GM12878 (cell line): ENCODE measurements around the gene HNRNPA1. TPM values are rescaled to one million over a fixed set of nuclear protein-coding genes. Genes with fewer than 3 reads are reported as not detected.

Experiments used
- ATF3 ChIP-seq: IDR thresholded peaks from 2 replicates; pipeline ENCODE4 v1.6.1; 2011; ENCODE audit warnings: low read depth, mild to moderate bottlenecking, low read length, moderate library complexity, borderline replicate concordance; ENCODE audit errors: extremely low read depth
- CHD1 ChIP-seq: IDR thresholded peaks from 2 replicates; pipeline ENCODE4 v1.6.1; 2012; ENCODE audit warnings: low read depth, low read length, improper control_type of control experiment
- ETV6 ChIP-seq, 2 experiments: fragments of 450-650 bp in 1 of 2; IDR thresholded peaks in 1 of 2; conservative IDR thresholded peaks in 1 of 2; 2 replicates each; pipeline ENCODE4 v1.6.1; 2014; ENCODE audit warnings: antibody characterized with exemption in 1 of 2, borderline replicate concordance in 1 of 2, low read depth in 1 of 2, mild to moderate bottlenecking in 1 of 2, moderate library complexity in 1 of 2
- FOXK2 ChIP-seq: fragments of 450-650 bp; IDR thresholded peaks from 2 replicates; pipeline ENCODE4 v1.6.1; 2017; ENCODE audit warnings: mild to moderate bottlenecking, moderate library complexity
- KAT2A ChIP-seq: conservative IDR thresholded peaks from 2 replicates; pipeline ENCODE4 v1.6.1; 2011; ENCODE audit warnings: low read depth, low read length; ENCODE audit not compliant: control insufficient read depth
- LARP7 ChIP-seq: fragments of 450-650 bp; IDR thresholded peaks from 2 replicates; pipeline ENCODE4 v1.6.1; 2017; ENCODE audit warnings: mild to moderate bottlenecking
- NRF1 ChIP-seq: conservative IDR thresholded peaks from 2 replicates; pipeline ENCODE4 v1.6.1; 2011; ENCODE audit warnings: mild to moderate bottlenecking, low read depth, low read length, improper control_type of control experiment
- PML ChIP-seq: IDR thresholded peaks from 2 replicates; pipeline ENCODE4 v1.6.1; 2012; ENCODE audit warnings: low read length, inconsistent platforms
- POLR2A ChIP-seq: IDR thresholded peaks from 2 replicates; pipeline ENCODE4 v1.6.1; 2011; ENCODE audit warnings: low read depth, mild to moderate bottlenecking, low read length
- RFX5 ChIP-seq: IDR thresholded peaks from 2 replicates; pipeline ENCODE4 v1.6.1; 2011; ENCODE audit warnings: low read depth, low read length, improper control_type of control experiment
- RUNX3 ChIP-seq: IDR thresholded peaks from 2 replicates; pipeline ENCODE4 v1.6.1; 2012; ENCODE audit warnings: low read length, inconsistent platforms
- SREBF2 ChIP-seq: IDR thresholded peaks from 2 replicates; pipeline ENCODE4 v1.6.1; 2012; ENCODE audit warnings: mild to moderate bottlenecking, low read length
- ZBED1 ChIP-seq: IDR thresholded peaks from 2 replicates; pipeline ENCODE4 v1.6.1; 2016; ENCODE audit warnings: borderline replicate concordance
- ZNF217 ChIP-seq: fragments of 450-650 bp; IDR thresholded peaks from 2 replicates; pipeline ENCODE4 v1.6.1; 2017; ENCODE audit warnings: antibody characterized with exemption, mild to moderate bottlenecking
- polyA plus RNA-seq, 11 experiments: library from polyadenylated mRNA; depleted of rRNA in 4 of 11; unstranded in 6 of 11; stranded (reverse) in 5 of 11; fragments of >200 nt; fragmentation: Nextera tagmentation in 4 of 11; fragmentation: Illumina TruSeq in 1 of 11; extraction: Ambion mirVana in 4 of 11; extraction: Trizol in 1 of 11; gene quantifications; 1 replicate in 1 of 11; 2 replicates in 10 of 11; pipeline versions ENCODE4 v1.2.1 to v1.2.3, GENCODE V29; 2011 to 2016; ENCODE audit warnings: inconsistent platforms in 2 of 11, missing spikeins in 2 of 11, low read depth in 1 of 11
- total RNA-seq, 4 experiments: library from RNA; depleted of rRNA in 3 of 4; stranded (reverse); fragments of >200 nt in 3 of 4; fragmentation: Illumina TruSeq in 1 of 4; extraction: Trizol in 1 of 4; gene quantifications; 2 replicates each; pipeline versions ENCODE4 v1.2.1 to v1.2.3, GENCODE V29; 2013 to 2021
- TF ChIP-seq, protein P1 (sequence below): fragments of 450-650 bp; formaldehyde crosslinking; IDR thresholded peaks from 2 replicates; pipeline ENCODE4 v1.5.0; 2022; ENCODE audit warnings: mild to moderate bottlenecking, missing genetic modification characterization
- TF ChIP-seq, protein P2 (sequence below): fragments of 450-650 bp; IDR thresholded peaks from 2 replicates; pipeline ENCODE4 v1.6.1; 2018; ENCODE audit warnings: mild to moderate bottlenecking, low read depth, moderate library complexity; ENCODE audit not compliant: partially characterized antibody
- TF ChIP-seq, protein P3 (sequence below): fragments of 450-650 bp; conservative IDR thresholded peaks from 2 replicates; pipeline ENCODE4 v1.6.1; 2017; ENCODE audit warnings: mild to moderate bottlenecking, moderate library complexity
- TF ChIP-seq, protein P4 (sequence below): fragments of 450-650 bp; formaldehyde crosslinking; IDR thresholded peaks from 2 replicates; pipeline ENCODE4 v1.4.0; 2022; ENCODE audit warnings: mild to moderate bottlenecking, moderate library complexity

HNRNPA1 gene
- total and polyA plus RNA-seq, 10 of the 15 experiments (the other 5 are each of a cell fraction or from before 2014, with no cell fraction given) = 630 to 2,342 (median 1,407) TPM

DNA sequence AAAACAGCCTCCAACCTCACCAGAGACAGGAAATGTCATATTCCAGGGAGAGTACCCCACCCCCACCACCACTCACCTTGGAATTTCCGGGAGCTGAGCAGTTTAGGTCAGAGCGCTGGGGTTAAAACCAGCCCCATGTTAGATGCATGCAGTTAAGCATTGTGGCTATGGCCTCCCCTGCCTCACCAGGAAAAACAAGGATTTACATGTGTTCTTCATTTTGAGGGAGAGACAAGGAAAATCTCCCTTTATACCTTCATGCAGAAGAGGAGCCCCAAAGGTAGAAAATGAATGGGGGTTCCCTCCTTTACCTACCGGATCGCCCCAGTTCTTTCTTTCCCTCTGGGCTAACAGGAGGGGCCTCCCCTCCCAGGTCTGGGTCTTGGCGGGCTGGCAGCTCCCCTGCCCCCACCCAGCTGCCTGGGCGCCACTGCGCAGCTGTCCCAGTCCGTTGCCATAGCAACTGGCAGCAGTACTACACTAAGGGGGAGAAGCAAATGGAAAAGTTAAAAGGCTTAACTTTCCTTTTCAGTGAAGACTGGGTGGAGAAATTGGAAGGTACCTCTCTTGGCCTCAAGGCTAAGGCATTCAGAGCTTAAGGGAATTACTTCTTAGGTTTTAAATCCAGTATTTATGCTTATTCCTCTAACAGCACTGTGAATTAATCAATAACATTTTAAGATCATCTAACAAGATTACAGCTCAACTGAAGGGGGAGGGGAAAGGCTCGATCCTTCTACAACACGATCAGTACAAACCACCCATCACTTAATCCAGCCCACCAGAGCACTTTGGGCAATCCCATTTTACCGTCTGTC is 21.1 kb upstream of the HNRNPA1 start (continued):
- TF ChIP-seq, protein P1, sequence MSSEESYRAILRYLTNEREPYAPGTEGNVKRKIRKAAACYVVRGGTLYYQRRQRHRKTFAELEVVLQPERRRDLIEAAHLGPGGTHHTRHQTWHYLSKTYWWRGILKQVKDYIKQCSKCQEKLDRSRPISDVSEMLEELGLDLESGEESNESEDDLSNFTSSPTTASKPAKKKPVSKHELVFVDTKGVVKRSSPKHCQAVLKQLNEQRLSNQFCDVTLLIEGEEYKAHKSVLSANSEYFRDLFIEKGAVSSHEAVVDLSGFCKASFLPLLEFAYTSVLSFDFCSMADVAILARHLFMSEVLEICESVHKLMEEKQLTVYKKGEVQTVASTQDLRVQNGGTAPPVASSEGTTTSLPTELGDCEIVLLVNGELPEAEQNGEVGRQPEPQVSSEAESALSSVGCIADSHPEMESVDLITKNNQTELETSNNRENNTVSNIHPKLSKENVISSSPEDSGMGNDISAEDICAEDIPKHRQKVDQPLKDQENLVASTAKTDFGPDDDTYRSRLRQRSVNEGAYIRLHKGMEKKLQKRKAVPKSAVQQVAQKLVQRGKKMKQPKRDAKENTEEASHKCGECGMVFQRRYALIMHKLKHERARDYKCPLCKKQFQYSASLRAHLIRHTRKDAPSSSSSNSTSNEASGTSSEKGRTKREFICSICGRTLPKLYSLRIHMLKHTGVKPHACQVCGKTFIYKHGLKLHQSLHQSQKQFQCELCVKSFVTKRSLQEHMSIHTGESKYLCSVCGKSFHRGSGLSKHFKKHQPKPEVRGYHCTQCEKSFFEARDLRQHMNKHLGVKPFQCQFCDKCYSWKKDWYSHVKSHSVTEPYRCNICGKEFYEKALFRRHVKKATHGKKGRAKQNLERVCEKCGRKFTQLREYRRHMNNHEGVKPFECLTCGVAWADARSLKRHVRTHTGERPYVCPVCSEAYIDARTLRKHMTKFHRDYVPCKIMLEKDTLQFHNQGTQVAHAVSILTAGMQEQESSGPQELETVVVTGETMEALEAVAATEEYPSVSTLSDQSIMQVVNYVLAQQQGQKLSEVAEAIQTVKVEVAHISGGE (CRISPR knock-in tag) = no peak
- TF ChIP-seq LARP7 (0 out of 2 replicates have a peak, but pooled peaks have one; percentile 14), ZNF217 (no peak), RUNX3 (0 out of 2 replicates have a peak, but pooled peaks have one; percentile 0), NRF1 (peak; percentile 67), RFX5 (peak; percentile 85; the same call in 1 of the 2 replicates), ZBED1 (no peak), CHD1 (no peak), ATF3 (no peak), SREBF2 (no peak), ETV6 (conservative IDR thresholded peaks at IDR 0.05 in 1 of 2, IDR thresholded peaks at IDR 0.05 in 1 of 2; ENCODE audit: borderline replicate concordance in 1 of 2, low read depth in 1 of 2) (no peak), KAT2A (no peak), FOXK2 (no peak), POLR2A (no peak), PML (no peak)
- TF ChIP-seq, protein P2, sequence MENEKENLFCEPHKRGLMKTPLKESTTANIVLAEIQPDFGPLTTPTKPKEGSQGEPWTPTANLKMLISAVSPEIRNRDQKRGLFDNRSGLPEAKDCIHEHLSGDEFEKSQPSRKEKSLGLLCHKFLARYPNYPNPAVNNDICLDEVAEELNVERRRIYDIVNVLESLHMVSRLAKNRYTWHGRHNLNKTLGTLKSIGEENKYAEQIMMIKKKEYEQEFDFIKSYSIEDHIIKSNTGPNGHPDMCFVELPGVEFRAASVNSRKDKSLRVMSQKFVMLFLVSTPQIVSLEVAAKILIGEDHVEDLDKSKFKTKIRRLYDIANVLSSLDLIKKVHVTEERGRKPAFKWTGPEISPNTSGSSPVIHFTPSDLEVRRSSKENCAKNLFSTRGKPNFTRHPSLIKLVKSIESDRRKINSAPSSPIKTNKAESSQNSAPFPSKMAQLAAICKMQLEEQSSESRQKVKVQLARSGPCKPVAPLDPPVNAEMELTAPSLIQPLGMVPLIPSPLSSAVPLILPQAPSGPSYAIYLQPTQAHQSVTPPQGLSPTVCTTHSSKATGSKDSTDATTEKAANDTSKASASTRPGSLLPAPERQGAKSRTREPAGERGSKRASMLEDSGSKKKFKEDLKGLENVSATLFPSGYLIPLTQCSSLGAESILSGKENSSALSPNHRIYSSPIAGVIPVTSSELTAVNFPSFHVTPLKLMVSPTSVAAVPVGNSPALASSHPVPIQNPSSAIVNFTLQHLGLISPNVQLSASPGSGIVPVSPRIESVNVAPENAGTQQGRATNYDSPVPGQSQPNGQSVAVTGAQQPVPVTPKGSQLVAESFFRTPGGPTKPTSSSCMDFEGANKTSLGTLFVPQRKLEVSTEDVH = no peak
- TF ChIP-seq, protein P3, sequence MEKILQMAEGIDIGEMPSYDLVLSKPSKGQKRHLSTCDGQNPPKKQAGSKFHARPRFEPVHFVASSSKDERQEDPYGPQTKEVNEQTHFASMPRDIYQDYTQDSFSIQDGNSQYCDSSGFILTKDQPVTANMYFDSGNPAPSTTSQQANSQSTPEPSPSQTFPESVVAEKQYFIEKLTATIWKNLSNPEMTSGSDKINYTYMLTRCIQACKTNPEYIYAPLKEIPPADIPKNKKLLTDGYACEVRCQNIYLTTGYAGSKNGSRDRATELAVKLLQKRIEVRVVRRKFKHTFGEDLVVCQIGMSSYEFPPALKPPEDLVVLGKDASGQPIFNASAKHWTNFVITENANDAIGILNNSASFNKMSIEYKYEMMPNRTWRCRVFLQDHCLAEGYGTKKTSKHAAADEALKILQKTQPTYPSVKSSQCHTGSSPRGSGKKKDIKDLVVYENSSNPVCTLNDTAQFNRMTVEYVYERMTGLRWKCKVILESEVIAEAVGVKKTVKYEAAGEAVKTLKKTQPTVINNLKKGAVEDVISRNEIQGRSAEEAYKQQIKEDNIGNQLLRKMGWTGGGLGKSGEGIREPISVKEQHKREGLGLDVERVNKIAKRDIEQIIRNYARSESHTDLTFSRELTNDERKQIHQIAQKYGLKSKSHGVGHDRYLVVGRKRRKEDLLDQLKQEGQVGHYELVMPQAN = 0 out of 2 replicates have a peak, but pooled peaks have one; percentile 26
- TF ChIP-seq, protein P4, sequence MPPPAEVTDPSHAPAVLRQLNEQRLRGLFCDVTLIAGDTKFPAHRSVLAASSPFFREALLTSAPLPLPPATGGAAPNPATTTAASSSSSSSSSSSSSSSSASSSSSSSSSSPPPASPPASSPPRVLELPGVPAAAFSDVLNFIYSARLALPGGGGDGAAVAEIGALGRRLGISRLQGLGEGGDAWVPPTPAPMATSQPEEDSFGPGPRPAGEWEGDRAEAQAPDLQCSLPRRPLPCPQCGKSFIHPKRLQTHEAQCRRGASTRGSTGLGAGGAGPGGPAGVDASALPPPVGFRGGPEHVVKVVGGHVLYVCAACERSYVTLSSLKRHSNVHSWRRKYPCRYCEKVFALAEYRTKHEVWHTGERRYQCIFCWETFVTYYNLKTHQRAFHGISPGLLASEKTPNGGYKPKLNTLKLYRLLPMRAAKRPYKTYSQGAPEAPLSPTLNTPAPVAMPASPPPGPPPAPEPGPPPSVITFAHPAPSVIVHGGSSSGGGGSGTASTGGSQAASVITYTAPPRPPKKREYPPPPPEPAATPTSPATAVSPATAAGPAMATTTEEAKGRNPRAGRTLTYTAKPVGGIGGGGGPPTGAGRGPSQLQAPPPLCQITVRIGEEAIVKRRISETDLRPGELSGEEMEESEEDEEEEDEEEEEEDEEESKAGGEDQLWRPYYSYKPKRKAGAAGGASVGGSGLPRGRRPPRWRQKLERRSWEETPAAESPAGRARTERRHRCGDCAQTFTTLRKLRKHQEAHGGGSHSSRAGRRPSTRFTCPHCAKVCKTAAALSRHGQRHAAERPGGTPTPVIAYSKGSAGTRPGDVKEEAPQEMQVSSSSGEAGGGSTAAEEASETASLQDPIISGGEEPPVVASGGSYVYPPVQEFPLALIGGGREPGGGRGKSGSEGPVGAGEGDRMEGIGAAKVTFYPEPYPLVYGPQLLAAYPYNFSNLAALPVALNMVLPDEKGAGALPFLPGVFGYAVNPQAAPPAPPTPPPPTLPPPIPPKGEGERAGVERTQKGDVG = no peak
